ENCODE measurements around the gene TMEM18. TPM values are rescaled to one million over a fixed set of nuclear protein-coding genes. Genes with fewer than 3 reads are reported as not detected.

The TMEM18 gene
- total RNA-seq, 1 donor: 24.8 TPM

- no peak for DNase-seq (ENCODE audit: low read depth in 2 of 3, low spot score in 2 of 3)
These were observed 3.4 kb downstream of the TMEM18 start for GRCh38 chr2:673615-674320.

GRCh38 chr2:673016-673415 lies 4.2 kb downstream of the TMEM18 start:
- no peak for DNase-seq (ENCODE audit: low read depth in 2 of 3, low spot score in 2 of 3)

GRCh38 chr2:672606-672905 lies 4.7 kb downstream of the TMEM18 start:
- no peak for DNase-seq (ENCODE audit: low read depth in 2 of 3, low spot score in 2 of 3)

- DNase-seq (ENCODE audit: low read depth in 2 of 3, low spot score in 2 of 3): no peak
These were observed 5.2 kb downstream of the TMEM18 start for GRCh38 chr2:671787-672605.

DNA sequence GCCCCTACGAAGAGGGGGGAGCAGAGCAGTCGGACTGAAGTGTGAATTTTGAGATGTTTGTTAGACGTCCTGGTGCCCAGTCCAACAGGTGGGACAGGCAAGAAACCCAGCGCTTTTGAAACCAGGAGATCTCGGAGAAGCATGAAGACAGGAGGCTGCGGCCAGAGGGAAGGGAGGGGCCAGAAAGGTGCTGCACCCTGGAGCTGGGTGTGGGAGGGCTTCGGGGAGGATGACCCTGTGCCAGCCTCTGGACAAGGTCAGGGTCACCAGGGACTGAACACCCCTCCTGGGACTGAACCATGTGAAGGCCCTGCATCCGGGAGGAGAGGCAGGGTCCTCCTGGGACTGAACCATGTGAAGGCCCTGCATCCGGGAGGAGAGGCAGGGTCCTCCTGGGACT lies 6.1 kb downstream of the TMEM18 start:
- DNase-seq (ENCODE audit: low read depth in 2 of 3, low spot score in 2 of 3): no peak

- DNase-seq (ENCODE audit: low read depth in 2 of 3, low spot score in 2 of 3): no peak
These were observed 6.6 kb downstream of the TMEM18 start for GRCh38 chr2:670637-671036.

GRCh38 chr2:669323-669722 lies 7.9 kb downstream of the TMEM18 start:
- DNase-seq (ENCODE audit: low read depth in 2 of 3, low spot score in 2 of 3): no peak

- no peak for DNase-seq (ENCODE audit: low read depth in 2 of 3, low spot score in 2 of 3)
These were observed 9.2 kb downstream of the TMEM18 start for GRCh38 chr2:668000-668398.

DNA sequence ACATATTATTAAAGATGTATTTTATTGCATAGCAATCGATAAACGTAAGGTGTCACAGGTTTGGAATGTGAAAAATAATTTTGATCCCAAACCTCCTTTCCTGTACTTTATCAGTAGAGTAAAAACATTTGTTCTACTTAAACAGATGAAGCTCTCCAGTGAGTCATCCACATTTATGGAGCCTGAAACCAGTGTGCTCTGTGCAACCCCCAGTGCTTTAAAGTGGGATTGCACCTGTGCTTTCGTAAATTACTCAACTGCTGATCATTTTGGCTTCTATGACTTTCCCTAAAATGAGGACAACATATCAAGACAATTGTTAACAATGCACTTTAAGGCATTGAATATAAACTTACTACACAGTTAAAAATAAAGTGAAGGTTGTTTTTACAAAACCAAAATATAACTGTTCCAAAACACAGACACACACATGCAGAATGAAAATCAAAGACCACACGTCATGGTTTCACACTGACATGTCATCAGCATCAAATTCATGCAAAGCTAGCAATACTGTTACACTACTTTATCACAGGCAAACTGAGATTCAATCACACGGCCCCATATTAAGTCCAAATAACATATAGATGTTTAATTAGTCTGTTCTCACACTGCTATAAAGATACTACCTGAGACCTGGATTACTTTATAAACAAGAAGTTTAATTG lies 9.7 kb downstream of the TMEM18 start:
- DNase-seq (ENCODE audit: low read depth in 2 of 3, low spot score in 2 of 3): peak in 2 of 3 donors; percentile 21 to 43

- no peak for DNase-seq (ENCODE audit: low read depth in 2 of 3, low spot score in 2 of 3)
These were observed 10.8 kb downstream of the TMEM18 start for GRCh38 chr2:666441-666840.

DNA sequence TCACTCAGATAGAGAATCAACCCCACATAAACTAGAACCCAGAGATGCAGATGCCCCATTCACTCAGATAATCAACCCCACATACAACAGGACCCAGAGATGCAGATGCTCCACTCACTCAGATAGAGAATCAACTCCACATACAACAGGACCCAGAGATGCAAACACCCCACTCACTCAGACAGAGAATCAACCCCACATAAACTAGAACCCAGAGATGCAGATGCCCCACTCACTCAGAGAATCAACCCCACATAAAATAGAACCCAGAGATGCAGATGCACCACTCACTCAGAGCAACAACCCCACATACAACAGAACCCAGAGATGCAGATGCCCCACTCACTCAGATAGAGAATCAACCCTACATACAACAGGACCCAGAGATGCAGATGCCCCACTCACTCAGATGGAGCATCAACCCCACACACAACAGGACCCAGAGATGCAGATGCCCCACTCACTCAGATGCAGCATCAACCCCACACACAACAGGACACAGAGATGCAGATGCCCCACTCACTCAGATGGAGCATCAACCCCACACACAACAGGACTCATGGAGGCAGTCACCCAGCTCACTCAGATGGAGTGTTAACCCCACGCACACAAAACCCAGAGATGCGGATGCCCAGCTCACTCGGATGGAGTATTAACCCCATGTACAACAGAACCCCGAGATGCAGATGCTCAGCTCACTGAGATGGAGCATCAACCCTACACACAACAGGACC lies 11.7 kb downstream of the TMEM18 start:
- DNase-seq (ENCODE audit: low read depth in 2 of 3, low spot score in 2 of 3): no peak

DNA sequence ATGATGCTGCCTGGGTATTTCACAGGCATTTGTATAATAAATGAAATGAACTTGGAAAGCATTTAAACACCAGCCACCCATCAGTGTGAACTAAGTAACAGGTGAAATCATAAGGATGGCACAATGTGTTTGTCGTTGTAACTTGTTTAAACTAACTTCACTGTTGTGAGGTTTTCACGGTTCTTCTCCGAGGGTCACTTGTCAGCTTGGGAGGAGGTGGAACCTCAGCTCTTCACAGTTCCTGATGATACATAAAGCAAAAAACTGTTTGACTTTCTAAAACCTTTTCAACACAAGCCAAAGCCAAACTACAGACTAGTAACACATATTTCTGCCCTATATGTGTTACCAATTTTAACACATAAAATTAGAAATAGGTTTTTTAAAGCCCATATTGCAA lies 13.1 kb downstream of the TMEM18 start:
- DNase-seq (ENCODE audit: low read depth in 2 of 3, low spot score in 2 of 3): no peak

- no peak for DNase-seq (ENCODE audit: low read depth in 2 of 3, low spot score in 2 of 3)
These were observed 14.0 kb downstream of the TMEM18 start for GRCh38 chr2:663221-663620.

- no peak for DNase-seq (ENCODE audit: low read depth in 2 of 3, low spot score in 2 of 3)
These were observed 15.9 kb downstream of the TMEM18 start for GRCh38 chr2:661360-661635.

DNA sequence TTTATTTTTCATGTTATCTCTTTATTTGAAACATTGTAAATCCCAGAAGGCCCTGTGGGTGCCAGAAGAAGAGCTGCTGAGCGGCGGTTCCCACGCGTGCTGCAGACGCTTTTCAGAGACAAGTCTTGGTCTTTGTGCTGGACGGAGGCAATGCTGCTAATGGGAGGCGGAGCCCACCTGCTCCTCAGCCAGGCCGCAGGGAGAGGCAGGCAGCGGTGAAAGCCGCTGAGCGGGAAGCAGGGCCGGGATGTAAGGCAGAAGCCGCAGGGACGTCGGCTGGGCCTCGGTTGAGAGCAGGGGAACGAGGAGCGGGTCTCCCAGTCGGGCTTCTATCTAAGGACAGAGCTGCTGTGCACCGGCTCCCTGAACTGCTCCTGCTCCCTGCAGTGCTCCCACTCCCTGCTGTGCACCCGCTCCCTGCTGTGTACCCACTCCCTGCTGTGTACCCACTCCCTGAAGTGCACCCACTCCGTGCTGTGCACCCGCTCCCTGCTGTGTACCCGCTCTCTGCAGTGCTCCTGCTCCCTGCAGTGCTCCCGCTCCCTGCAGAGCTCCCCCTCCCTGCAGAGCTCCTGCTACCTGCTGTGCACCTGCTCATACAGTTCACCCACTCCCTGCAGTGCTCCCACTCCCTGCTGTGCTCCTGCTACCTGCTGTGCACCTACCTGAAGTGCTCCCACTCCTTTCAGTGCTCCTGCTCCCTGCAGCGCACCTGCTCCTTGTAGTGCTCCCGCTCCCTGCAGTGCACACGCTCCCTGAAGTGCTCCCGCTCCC lies 16.4 kb downstream of the TMEM18 start:
- no peak for DNase-seq (ENCODE audit: low read depth in 2 of 3, low spot score in 2 of 3)

GRCh38 chr2:660029-660428 lies 17.2 kb downstream of the TMEM18 start:
- no peak for DNase-seq (ENCODE audit: low read depth in 2 of 3, low spot score in 2 of 3)

GRCh38 chr2:658426-658825 lies 18.8 kb downstream of the TMEM18 start:
- DNase-seq (ENCODE audit: low read depth in 2 of 3, low spot score in 2 of 3): no peak

GRCh38 chr2:657766-658165 lies 19.4 kb downstream of the TMEM18 start:
- no peak for DNase-seq (ENCODE audit: low read depth in 2 of 3, low spot score in 2 of 3)

DNA sequence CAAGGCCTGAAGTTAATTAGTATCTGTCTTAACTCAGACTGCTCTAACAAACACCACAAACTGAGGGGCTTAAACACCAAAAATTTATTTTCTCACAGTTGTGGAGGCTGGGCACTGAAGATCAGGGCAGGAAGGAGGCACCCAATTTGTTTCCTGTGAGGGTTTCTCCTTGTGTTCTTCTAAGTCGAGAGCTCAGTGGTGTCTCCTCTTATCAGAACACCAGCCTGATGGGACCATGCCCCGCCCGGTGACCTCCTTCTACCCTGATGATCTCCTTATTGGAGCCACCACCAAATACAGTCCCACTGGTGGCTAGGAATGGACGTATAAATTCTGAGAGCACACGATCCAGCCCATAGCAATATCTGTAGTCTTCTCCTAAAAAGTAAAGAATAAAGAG lies 20.5 kb downstream of the TMEM18 start:
- DNase-seq (ENCODE audit: low read depth in 2 of 3, low spot score in 2 of 3): no peak

DNA sequence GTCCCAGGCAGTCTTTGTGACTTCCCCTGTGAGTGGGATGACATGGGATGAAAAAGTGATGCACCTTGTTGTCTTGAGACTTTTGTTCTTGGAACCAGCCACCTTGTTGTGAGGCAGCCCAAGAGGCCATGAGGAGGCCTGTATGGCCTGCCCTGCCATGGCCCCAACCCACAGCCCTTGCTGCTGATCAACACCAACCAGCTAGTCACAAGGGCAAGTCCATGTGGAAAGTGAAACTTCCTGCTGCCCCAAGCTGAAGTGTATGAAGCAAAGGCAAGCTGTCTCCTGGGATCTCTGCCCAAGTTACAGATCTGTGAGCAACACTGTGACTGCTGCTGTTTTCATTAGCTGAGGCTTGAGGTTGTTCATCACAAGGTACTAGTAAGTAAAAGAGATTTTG lies 21.6 kb downstream of the TMEM18 start:
- DNase-seq (ENCODE audit: low read depth in 2 of 3, low spot score in 2 of 3): no peak

- no peak for DNase-seq (ENCODE audit: low read depth in 2 of 3, low spot score in 2 of 3)
These were observed 22.3 kb downstream of the TMEM18 start for GRCh38 chr2:654896-655295.
